SU-DHL-6 (cell line): ENCODE results near the gene NMT1.

Experiments used
- H2AFZ ChIP-seq: fragments of 200-600 bp; sonication (generic); 2 replicates; pipeline ENCODE4 v1.6.1; 2014; ENCODE audit warnings: low read depth, mild to moderate bottlenecking, moderate library complexity, mixed read lengths, antibody characterized with exemption, low read length; ENCODE audit not compliant: severe bottlenecking
- H3F3A ChIP-seq: fragments of 200-600 bp; shearing (Covaris generic); 2 replicates; pipeline ENCODE4 v1.6.0; 2016; ENCODE audit warnings: antibody characterized with exemption, mild to moderate bottlenecking; ENCODE audit not compliant: insufficient read depth
- H3K27ac ChIP-seq: fragments of 200-600 bp; sonication (generic); 2 replicates; pipeline ENCODE4 v1.5.1; 2016; ENCODE audit warnings: low read depth, mild to moderate bottlenecking, low read length, moderate library complexity, mixed read lengths
- H3K27me3 ChIP-seq: fragments of 200-600 bp; sonication (generic), shearing (Covaris generic); 2 replicates; pipeline ENCODE4 v1.6.0; 2014; ENCODE audit warnings: mild to moderate bottlenecking, low read length
- H3K36me3 ChIP-seq: fragments of 200-600 bp; sonication (generic); 2 replicates; pipeline ENCODE4 v1.6.1; 2014; ENCODE audit warnings: mild to moderate bottlenecking, low read length, mixed read lengths
- H3K4me2 ChIP-seq: fragments of 300-600, 200-600 bp; shearing (Covaris generic), sonication (generic); 2 replicates; pipeline ENCODE4 v1.6.0; 2014; ENCODE audit warnings: low read length, low read depth, mild to moderate bottlenecking; ENCODE audit not compliant: poor library complexity, severe bottlenecking
- H3K4me3 ChIP-seq: fragments of 200-600 bp; sonication (generic); 2 replicates; pipeline ENCODE4 v1.5.1; 2014; ENCODE audit warnings: antibody characterized with exemption, low read length, mild to moderate bottlenecking, mixed read lengths; ENCODE audit not compliant: insufficient read depth, poor library complexity, severe bottlenecking
- H3K79me2 ChIP-seq: fragments of 200-600 bp; sonication (generic); 2 replicates; pipeline ENCODE4 v1.6.1; 2014; ENCODE audit warnings: mild to moderate bottlenecking, low read length, moderate library complexity; ENCODE audit not compliant: insufficient read depth
- H3K9ac ChIP-seq: fragments of 200-600 bp; sonication (generic); 2 replicates; pipeline ENCODE4 v1.7.0; 2014; ENCODE audit warnings: mild to moderate bottlenecking, low read length
- H3K9me2 ChIP-seq: fragments of 200-600 bp; sonication (generic); replicated peaks from 2 replicates; pipeline ENCODE4 v1.6.1; 2014; ENCODE audit warnings: low read length; ENCODE audit not compliant: insufficient read depth
- H3K9me3 ChIP-seq: fragments of 200-600 bp; sonication (generic); 2 replicates; pipeline ENCODE4 v1.6.1; 2014; ENCODE audit warnings: low read length, mixed read lengths; ENCODE audit not compliant: insufficient read depth
- H4K20me1 ChIP-seq: fragments of 200-600 bp; sonication (generic); 2 replicates; pipeline ENCODE4 v1.6.1; 2014; ENCODE audit warnings: low read depth, mild to moderate bottlenecking, antibody characterized with exemption, low read length, moderate library complexity, mixed read lengths
- CTCF ChIP-seq: fragments of 200-600 bp; sonication (generic); IDR thresholded peaks from one replicate; pipeline ENCODE4 v1.5.1; 2017; ENCODE audit warnings: antibody characterized with exemption, mild to moderate bottlenecking, low read length, moderate library complexity; ENCODE audit not compliant: insufficient read depth, poor library complexity, severe bottlenecking
- EZH2phosphoT487 ChIP-seq: fragments of 200-600 bp; sonication (generic), shearing (Covaris generic); conservative IDR thresholded peaks from 2 replicates; pipeline ENCODE4 v1.6.1; 2018; ENCODE audit warnings: mild to moderate bottlenecking, antibody characterized with exemption, low read length, moderate library complexity, mixed read lengths

Gene NMT1

GRCh38 chr17:45148183-45149036, 87.3 kb downstream of the NMT1 start, which contains the start of gene HEXIM1:
Gene HEXIM1, plus strand, starts transcription at chr17:45148475. Its CDS starts 716 bp downstream, at chr17:45149191.
- peaks cover 19% of the 10 kb centered on the region for H3F3A ChIP-seq

GRCh38 chr17:45149037-45149668, 88.0 kb downstream of the NMT1 start:
- Histone ChIP-seq H3K4me3 (peak overlapping the region; percentile 70), H3K9me3 (no peaks in the 10 kb centered on the region), H3K4me2 (peak overlapping the region; percentile 77), H3K27me3 (no peaks in the 10 kb centered on the region), H3F3A (peaks cover 19% of the 10 kb centered on the region), H3K36me3 (no peaks in the 10 kb centered on the region), H2AFZ (no peak overlapping the region), H3K9ac (peak overlapping the region; percentile 58), H3K9me2 (no peaks in the 10 kb centered on the region), H3K79me2 (no peaks in the 10 kb centered on the region), H3K27ac (peak overlapping the region; percentile 44), H4K20me1 (peaks cover 10% of the 10 kb centered on the region; the same call in 1 of the 2 replicates)
- TF ChIP-seq EZH2phosphoT487 (no peak), CTCF (peak; percentile 94)

More at GRCh38 chr17:45148183-45149036, 87.3 kb downstream of the NMT1 start, which contains the start of gene HEXIM1:
- Histone ChIP-seq H2AFZ (peak within 1 kb of the TSS; percentile 46), H3K4me3 (peak within 1 kb of the TSS; percentile 70), H3K9me2 (no peaks in the 10 kb centered on the region), H3K9ac (peak within 1 kb of the TSS; percentile 58), H3K27ac (peak within 1 kb of the TSS; percentile 87), H4K20me1 (peaks cover 10% of the 10 kb centered on the region; the same call in 1 of the 2 replicates), H3K27me3 (no peaks in the 10 kb centered on the region), H3K79me2 (no peaks in the 10 kb centered on the region), H3K9me3 (no peaks in the 10 kb centered on the region), H3K36me3 (no peaks in the 10 kb centered on the region), H3K4me2 (peak within 1 kb of the TSS; percentile 77)
- TF ChIP-seq EZH2phosphoT487 = no peak
- no peak for TF ChIP-seq CTCF

- Histone ChIP-seq H3K4me3 (peak overlapping the region; percentile 70), H3K9ac (peak overlapping the region; percentile 58), H3K36me3 (no peaks in the 10 kb centered on the region), H4K20me1 (peaks cover 10% of the 10 kb centered on the region; the same call in 1 of the 2 replicates), H3K9me2 (no peaks in the 10 kb centered on the region), H3K27ac (no peak overlapping the region), H3K27me3 (no peaks in the 10 kb centered on the region), H3K9me3 (no peaks in the 10 kb centered on the region), H3K79me2 (no peaks in the 10 kb centered on the region), H3F3A (peaks cover 19% of the 10 kb centered on the region), H2AFZ (no peak overlapping the region), H3K4me2 (peak overlapping the region; percentile 77)
- TF ChIP-seq CTCF (no peak), EZH2phosphoT487 (no peak)
Observed at GRCh38 chr17:45149669-45150664, 88.8 kb downstream of the NMT1 start.
